Activated T-cell treated with anti-CD3 and anti-CD28 coated beads, Interleukin-2, amount 50 U/mL, for 48 hours (primary cell): ENCODE data around the gene TENT5C.

Source experiments
- DNase-seq, 2 experiments: peaks; one replicate each; pipeline ENCODE4 v3.0.0-alpha.2; 2020

TENT5C gene

DNA sequence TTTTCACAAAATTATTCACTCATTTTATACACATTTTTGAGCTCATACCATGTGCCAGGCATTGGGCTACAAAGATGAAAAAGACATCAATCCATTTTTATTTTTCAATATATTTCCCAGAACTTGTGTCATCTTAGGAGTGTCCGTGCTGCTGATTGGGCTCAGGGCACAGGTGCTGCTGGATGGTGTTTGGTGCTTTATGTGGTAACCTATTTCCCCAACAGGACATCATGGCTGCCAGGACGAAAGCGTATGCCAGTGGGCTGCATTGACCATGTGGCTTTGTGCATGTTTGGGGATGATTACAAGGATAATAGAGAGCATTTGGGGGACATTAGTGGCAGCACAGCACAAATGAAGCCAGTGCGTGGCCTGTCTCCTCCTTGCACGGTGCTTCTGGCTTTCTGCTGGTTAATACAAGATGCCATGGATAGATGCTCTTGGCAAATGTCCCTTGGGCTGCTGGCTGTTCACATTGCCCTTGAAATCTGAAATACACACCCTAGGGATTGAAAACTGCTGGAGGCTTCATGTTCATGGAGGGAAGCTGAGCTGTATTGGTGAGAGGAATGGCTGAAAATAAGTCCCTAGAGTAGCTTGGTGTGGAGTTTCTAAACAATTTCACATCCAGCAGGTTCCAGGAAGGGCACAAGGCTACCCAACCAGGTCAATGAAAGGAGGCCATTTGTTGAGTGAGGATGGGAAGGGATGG, 52.3 kb downstream of the TENT5C start:
- no peak for DNase-seq

DNA sequence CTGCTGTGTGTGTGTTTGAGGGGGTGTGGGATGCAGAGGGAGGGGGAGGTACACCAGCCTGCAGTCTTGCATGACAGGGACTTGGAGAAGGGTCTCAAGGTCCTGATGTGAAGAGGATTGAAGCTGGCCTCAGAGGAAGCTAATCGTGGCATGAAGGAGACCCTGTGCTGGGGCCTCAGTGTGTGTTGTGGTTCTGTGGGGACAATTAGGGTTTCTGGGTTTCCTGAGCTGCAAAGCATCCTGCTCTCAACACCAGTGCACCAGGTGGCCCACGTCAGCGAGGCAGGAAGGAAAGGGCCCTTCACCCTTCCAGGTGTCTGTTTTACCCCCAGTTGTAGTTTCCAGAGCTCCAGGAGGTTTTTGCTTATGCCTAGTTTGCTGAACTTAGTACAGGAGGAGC, 52.8 kb downstream of the TENT5C start:
- DNase-seq: peak; percentile 58 to 59

DNA sequence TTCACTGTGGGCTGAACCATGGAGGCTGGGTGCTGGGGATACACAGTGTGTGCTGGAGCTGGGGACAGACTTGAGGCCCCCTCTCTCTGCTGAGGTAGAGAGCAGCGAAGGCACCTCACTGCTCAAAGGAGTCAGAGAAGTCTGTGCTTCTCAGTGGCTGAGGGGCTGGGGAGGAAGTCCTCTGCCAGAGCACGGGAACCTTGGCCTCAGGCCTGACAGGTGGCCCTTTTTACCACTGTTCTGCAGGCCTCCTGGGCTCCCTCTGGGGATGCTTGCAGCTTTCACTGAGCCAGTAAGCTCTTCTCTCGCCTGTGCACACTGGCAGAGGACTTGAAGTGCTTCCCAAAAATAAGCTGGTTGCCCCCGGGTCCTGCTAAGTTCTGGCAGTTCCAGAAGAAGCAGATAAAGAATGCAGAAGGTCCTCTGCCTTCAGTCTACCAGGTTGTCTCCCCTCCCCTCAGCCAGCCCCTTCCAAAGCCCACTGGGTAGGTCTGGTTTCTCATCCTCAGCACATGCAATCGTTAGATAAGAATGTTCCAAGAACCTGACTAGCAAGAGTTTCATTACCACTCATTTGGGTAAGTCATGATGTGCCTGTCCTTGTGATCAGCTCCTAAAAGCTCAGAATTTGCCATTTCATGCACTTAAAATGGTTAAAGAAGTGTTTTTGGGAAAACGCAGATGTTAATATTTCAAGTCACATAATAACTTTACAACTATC, 53.9 kb downstream of the TENT5C start:
- DNase-seq: peak; percentile 47 to 48

DNA sequence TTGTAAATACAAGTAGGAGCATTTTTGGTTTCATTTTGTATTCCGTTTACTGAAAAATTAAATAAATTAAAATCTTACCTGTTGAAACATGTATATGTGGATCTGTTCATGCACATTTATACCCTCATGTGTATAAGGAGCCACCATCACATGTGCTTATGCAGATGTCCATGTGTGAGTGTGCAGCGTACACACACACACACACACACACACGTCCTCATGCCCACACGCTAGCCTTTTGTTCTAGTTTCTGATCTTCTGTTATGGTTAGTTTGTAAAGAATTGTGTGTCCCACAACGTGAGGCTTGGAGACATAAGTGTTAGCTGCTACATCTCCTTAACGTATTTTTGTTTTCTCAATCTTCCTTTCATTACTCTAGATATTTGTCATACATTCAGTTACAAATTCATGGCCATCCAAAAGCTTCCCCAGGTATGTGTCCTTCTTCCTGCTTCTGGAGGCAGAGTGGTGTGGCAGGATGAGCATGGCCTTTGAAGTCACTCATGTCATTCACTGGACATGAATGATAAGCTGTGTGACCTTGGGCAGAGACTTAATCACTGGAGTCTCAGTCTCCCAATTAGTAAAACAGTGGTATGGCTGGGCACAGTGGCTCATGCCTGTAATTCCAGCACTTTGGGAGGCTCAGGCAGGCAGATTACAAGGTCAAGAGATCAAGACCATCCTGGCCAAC, 54.6 kb downstream of the TENT5C start:
- DNase-seq: peak in 1 of 2 experiments; percentile 27

DNA sequence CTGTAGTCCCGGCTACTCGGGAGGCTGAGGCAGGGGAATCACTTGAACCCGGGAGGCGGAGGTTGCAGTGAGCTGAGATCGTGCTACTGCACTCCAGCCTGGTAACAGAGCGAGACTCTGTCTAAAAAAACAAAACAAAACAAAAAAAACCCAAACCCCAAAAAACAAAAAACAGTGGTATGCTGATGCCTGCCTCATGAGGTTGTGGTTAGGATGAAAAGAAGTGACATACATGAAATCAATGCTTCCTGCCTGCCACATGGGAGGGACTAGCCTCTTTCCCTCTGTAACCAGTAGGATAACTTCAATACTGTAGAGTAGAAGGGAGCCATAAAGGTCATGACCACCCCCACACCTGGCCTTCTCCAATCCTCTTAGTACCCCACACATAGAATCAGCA, 55.2 kb downstream of the TENT5C start:
- DNase-seq: peak; percentile 27 to 32

DNA sequence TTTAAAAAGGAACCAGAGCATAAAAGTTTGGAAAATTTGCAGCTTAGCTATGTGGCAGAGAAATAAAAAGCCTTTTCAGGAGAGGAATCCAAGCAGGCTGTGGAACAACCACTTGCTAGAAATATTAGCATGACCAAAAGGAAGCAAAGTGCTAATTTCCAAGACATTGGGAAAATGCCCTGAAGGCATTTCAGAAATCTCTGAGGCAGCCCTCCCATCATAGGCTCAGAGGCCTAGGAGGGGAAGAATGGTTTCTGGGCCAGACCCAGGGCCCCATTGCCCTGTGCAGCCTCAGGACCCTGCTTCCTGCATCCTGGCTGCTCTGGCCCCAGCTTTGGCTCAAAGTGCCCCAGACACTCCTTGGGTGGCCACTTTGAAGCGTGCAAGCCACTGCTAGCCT, 56.8 kb downstream of the TENT5C start:
- no peak for DNase-seq

DNA sequence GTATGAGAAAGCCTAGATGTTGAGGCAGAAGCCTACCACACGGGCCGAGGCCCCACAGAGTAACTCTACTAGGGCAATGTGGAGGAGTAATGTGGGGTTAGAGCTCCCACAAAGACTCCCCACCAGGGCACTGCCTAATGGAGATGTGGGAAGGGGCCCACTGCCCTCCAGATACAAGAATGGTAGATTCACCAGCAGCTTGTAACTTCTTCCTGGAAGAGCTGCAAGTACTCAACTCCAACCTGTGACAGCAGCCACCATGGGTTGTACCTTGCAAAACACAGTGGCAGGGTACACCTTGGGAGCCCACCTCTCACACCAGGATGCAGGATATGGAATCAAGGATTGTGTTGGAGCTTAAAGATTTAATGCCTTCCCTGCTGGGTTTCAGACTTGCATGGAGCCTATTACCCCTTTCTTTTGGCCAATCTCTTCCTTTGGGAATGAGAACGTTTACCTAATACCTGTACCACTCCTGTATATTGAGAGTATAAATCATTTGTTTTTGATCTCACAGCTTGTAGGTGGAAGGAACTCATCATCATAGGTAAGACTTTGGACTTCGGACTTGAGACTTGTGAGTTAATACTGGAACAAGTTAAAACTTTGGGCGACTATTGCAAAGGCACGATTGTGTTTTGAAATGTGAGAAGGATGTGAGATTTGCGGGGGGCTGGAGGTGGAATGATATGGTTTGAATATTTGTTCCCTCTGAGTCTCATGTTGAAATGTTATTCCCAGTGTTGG, 57.5 kb downstream of the TENT5C start:
- DNase-seq: no peak

DNA sequence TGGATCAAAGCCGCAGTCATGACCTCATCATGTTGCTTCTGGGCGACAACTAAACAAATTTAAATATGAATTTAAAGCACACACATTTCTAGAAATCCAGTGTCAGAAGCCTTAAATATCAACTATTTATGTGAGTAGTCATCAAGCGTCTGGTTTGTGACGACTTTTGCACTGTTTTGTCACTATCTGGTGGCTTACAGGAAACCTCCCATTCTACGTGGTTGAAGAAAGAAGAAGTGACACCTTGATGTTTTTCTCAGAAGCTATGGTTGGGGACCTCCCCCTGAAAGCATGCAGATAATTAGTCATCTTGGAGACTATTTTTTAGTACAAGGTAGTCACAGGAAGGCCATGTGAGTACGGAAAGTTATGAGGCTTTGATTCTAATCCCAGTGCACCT, 58.5 kb downstream of the TENT5C start:
- peak; percentile 25 to 50 for DNase-seq

DNA sequence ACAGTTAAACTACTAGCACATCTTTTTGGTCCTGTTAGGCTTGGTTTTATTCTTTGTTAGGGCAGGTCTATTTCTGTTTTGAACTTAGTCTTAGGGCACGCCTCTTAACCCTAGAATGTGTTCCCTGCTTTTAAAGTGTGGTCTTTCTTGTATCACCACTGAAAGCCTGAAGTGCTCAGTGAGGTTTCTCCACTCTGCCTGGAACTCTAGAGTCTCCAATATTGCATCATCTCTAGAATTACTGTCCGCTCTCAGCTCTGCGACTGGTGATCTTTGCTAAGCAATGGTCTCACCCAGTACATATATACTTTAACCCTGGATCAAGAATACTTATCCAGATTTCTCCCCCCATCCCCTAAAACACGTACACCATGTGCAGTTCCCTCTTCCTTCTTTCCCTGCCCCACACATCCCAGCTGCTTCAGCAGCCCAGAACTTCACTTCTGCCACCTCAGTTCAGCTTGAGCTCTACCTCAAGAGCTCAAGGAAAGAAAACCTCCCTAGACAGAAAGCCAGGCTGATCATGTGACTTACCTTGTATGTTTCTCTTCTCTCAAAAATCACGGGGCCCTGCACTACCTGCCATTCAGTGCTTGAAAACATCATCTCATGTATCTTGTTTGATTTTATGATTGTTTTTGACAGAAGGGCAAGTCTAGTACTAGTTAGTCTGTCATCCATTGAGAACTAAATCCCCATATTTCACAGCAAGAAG, 59.9 kb downstream of the TENT5C start:
- DNase-seq: peak in 1 of 2 experiments; percentile 18

DNA sequence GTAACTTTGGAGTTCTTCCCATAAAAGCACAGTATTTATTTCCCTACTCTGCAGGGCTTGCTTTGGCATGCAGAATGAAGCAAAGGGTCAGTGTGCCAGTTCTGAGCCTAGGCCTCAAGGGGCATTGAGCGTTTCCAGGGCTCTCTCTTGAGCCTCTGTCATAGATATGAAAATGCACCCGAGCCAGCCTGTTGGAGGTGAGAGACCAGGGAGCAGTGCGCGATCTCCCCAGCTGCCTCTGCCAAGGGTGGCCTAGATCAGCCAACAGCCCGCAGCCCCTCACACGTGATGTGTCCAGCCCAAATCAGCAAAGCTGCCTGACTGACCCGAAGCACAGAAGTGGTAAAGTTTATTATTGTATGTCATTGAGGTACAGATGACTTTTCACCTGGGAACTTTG, 63.7 kb downstream of the TENT5C start:
- DNase-seq: no peak

DNA sequence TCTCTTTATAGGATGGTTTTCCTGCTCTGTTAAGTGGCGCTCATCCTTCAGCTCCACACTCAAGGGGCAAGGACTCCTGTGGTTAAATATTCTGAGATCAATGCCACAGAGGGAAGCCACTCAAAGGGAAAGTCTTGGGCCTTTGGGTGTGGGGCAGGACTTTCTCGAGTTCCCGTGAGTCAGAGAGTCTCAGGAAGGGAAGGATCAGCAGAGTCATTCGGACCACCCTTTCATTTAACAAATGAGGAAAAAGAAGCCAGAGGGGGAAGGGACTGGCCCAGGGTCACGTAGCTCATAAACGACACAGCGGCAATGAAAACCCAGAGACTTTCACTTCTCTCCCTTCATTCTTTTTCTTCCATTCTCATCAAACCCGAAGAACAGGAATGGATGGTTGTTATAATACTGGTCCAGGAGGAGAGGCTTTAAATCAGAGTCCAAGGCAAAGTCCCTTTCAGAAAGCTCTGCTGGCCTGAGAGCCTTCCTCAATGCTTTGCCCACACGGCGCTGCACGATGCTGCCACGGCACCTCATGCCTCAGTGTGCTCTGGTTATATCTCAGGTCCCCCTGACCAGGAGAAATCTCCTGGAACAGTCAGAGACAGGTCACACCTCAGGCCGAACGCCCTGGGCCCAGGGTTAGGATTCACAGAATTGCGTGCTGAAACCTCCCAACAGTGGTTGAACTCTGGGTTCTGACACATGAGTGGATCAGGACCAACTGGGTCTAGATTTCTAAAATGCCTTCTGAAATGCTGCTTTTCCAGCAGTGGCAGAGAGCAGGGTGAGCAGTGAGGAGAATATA, 65.3 kb downstream of the TENT5C start:
- DNase-seq: no peak

DNA sequence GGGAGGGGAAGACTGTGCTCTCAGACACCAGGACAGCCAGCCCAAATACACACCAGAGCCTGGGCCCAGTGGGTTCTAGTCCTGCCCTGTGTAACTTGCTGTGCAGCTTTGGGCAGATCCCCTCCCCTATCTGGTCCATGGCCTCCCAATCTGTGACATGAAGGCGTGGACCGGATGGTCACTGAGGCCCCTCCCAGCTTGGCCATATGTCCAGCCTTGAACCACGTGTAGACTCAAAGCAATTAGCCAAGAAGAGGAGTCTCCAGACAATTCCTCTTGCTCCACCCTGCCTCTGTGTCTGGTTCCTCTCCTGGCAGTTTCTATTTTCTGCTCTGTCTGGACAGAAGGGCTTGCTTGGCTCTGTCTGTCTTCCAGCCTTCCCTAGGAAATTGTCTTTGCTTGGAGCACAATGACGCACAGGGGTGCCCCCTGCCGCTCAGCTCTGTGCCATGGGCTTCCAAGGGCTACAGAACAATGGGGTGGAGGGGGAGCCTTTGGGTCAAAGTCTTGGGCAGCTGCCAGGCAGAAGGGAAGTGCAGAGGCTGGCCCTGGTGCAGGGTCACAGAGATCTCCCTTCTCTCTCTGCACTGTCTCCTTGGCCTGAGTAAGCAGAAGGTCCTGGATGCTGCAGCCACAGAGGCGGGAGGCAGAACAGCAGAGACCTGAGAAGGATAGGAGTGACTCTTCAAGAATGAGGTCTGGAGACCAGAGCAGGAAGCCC, 66.1 kb downstream of the TENT5C start:
- DNase-seq: no peak

DNA sequence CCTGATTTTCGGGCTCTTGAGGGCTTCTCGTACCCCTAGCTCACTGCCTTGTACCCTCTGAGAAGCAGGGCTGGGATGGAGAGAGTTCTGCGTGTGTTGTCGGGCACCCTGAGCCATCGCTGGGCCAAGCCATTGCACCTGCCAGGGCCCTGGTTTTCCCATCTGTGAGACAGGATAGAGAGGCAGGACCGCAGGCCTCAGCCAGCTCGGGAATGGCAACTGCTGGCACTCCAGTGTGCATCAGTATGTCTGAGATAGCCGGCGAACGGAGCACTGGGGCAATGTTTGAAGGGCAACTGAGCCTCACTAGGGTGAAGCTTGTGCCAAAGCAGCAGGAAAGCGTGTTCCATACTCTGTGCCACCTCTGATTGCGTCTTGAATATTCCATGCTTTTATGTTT, 66.9 kb downstream of the TENT5C start:
- DNase-seq: no peak

DNA sequence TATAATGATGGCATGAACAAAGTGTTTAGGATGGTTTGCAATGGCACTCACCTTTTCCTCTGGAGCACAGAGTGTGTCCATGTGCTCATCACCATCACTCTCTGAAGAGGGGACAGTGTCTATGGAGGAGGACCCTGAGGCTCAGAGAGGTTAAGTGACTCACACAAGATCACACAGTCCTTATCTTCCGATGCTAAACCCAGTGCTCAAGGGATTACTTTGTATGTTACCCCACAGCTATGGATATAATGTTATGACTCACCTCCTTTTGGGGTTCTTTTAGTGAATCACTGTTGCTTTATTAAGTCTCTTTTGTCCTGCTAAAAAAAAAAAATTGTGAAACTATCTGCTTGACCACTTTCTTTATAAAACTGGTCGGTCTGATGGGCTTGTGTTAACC, 67.6 kb downstream of the TENT5C start:
- DNase-seq: no peak

DNA sequence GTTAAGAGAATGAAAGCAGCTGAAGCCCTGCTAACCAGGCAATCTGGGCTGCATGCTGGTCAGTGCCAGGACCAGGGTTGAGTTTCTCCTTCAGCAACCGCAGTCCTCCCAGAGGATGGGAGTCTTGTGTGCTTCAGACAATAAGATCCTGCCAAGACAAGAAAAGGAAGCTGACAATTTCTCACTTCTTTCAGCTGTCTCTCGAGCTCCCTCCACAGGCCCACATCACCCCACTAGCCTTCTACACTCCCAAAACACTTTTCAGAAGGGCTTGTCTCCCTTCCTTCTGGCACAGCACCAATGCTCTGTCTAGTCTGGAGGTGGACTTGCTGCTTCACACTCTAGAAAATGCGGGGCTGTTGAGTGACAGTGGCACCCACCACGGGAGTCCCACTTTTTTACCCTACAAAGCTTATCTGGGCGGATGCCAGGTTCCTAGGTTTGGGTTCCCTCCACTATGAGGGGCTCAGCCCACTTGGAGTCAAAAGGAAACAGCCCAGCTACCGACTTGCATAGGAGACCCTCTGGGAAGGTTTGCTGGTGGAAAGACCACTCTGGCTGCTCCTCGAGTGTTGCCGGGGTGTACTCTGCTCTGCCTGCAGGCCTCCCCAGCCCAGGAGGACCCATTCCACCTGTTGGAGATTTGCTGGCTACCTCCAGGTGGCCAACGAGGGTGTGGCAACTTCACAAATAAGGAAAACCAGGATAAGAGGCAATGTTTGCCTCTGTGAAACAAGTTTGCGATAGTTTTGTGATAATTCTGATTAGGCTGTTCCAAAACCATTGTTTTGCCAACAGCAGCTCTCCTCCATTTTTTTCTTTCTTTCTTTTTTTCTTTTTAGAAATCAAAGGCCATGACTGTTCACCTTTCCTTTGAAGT, 68.9 kb downstream of the TENT5C start:
- peak; percentile 48 to 57 for DNase-seq

DNA sequence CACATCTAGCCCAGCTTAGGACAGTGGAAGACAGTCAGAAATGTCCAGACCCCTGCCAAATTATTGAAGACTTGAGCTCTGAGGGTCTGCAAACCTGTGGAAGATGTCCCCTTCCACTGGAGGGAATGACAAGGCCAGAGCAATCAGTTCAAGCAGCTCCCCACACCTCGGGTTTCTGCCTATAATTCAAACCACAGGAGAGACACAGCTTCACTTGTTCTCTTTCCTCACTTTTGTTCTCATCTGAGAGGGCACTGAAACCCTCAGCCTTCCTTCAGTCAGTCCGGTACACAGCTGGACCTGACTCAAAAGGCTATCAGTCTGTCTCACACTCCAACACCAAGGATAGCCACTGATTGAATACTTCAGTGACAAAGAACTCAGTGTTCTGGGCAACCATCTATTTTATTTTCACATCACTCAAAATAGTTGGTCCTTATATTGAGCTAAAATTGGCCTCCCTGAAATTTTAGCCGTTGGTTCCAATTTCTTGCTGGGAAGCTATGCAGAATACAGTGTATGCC, 70.1 kb downstream of the TENT5C start:
- no peak for DNase-seq

DNA sequence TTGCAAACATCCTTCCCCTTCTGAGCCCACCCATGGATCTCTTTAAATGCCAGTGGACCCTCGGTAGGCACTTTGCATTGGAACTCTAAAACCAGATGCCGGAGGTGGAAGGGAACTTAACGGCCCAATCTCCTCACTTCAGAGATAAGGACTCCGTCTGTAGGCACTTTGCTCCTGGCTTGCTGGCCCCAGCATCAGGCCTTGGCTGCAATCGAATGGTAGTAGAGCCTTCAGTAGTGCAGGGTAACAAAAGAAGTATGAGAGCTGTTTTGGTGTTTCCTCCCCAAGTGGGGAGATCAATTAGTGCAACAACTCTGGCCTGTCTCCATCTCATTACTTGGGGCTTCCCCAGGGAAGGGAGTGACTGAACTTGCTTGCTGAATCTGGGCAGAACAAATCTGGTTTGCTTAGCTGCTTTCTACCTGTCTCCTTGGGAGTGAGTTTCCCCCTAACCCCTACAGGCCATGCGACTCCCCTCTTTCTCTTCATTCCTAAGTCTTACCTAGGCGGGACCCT, 70.8 kb downstream of the TENT5C start:
- no peak for DNase-seq
